ENCODE results near the gene PARP16.

PARP16 gene

GRCh38 chr15:65286704-65287519 is at the start of gene PARP16:
PARP16 (minus strand) TSS chr15:65286883; CDS start chr15:65286426, 457 bp downstream.
- peak; percentile 84 to 85 for DNase-seq (ENCODE audit: low read depth in 2 of 2)

- DNase-seq (ENCODE audit: low read depth in 2 of 2), result no peak
These were observed 48.8 kb upstream of the PARP16 start for GRCh38 chr15:65335278-65336055.

- no peak for DNase-seq (ENCODE audit: low read depth in 2 of 2)
These were observed 48.0 kb upstream of the PARP16 start for GRCh38 chr15:65334586-65335231.

GRCh38 chr15:65333856-65334255 is 47.2 kb upstream of the PARP16 start:
- no peak for DNase-seq (ENCODE audit: low read depth in 2 of 2)

GRCh38 chr15:65333148-65333820 is 46.6 kb upstream of the PARP16 start:
- no peak for DNase-seq (ENCODE audit: low read depth in 2 of 2)

- DNase-seq (ENCODE audit: low read depth in 2 of 2), result no peak
These were observed 45.9 kb upstream of the PARP16 start for GRCh38 chr15:65332391-65333147.

- no peak for DNase-seq (ENCODE audit: low read depth in 2 of 2)
These were observed 45.1 kb upstream of the PARP16 start for GRCh38 chr15:65331811-65332210.

- DNase-seq (ENCODE audit: low read depth in 2 of 2), result no peak
These were observed 44.4 kb upstream of the PARP16 start for GRCh38 chr15:65330934-65331645.

GRCh38 chr15:65329984-65330735 is 43.5 kb upstream of the PARP16 start:
- no peak for DNase-seq (ENCODE audit: low read depth in 2 of 2)

- no peak for DNase-seq (ENCODE audit: low read depth in 2 of 2)
These were observed 42.8 kb upstream of the PARP16 start for GRCh38 chr15:65329288-65329983.

GRCh38 chr15:65328506-65329287 is 42.0 kb upstream of the PARP16 start:
- no peak for DNase-seq (ENCODE audit: low read depth in 2 of 2)

GRCh38 chr15:65327651-65328393 is 41.1 kb upstream of the PARP16 start:
- no peak for DNase-seq (ENCODE audit: low read depth in 2 of 2)

- no peak for DNase-seq (ENCODE audit: low read depth in 2 of 2)
These were observed 40.1 kb upstream of the PARP16 start for GRCh38 chr15:65326818-65327217.

- no peak for DNase-seq (ENCODE audit: low read depth in 2 of 2)
These were observed 39.4 kb upstream of the PARP16 start for GRCh38 chr15:65326117-65326526.

- no peak for DNase-seq (ENCODE audit: low read depth in 2 of 2)
These were observed 36.4 kb upstream of the PARP16 start for GRCh38 chr15:65323071-65323511.

GRCh38 chr15:65318870-65319356 is 32.2 kb upstream of the PARP16 start:
- peak; percentile 70 for DNase-seq (ENCODE audit: low read depth in 2 of 2)

- no peak for DNase-seq (ENCODE audit: low read depth in 2 of 2)
These were observed 25.8 kb upstream of the PARP16 start for GRCh38 chr15:65312400-65312916.

All from activated CD4-positive, alpha-beta T cell treated with anti-CD3 and anti-CD28 coated beads for 24 hours (primary cell).